GM21786 (cell line): ENCODE data around the gene UGT2B17.
"Not testable (repeated sequence)": the region's sequence is repeated elsewhere in the genome, so short reads cannot be mapped to it uniquely, and the experiment has no call there.

Source experiments
- ATAC-seq: cut with Tn5 transposase; IDR thresholded peaks from one replicate; pipeline ENCODE4 v1.9.1; 2021; ENCODE audit not compliant: unreplicated experiment

UGT2B17 gene

GRCh38 chr4:68576272-68577125 is at the start of gene UGT2B17:
UGT2B17 (minus strand) TSS chr4:68576322; CDS start chr4:68568484, 7,838 bp downstream.
- peak; percentile 81 for ATAC-seq

DNA sequence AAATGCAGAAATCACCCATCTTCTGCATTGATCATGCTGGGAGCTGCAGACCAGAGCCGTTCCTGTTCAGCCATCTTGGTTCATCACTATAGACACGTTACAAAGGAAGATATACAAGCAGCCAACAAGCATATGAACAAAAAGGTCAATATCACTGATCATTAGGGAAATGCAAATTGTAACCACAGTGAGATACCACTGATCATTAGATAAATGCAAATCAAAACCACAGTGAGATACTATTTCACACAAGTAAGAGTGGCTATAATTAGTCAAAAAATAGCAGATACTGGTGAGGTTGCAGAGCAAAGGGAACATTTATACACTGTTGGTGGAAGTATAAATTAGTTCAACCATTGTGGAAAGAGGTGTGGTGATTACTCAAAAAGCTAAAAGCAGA is 46.6 kb upstream of the UGT2B17 start:
- peak; percentile 58 for ATAC-seq

GRCh38 chr4:68617003-68617698 is 41.0 kb upstream of the UGT2B17 start:
- ATAC-seq: peak; percentile 72

- ATAC-seq: no peak
Observed at GRCh38 chr4:68615699-68616422, 39.7 kb upstream of the UGT2B17 start.

DNA sequence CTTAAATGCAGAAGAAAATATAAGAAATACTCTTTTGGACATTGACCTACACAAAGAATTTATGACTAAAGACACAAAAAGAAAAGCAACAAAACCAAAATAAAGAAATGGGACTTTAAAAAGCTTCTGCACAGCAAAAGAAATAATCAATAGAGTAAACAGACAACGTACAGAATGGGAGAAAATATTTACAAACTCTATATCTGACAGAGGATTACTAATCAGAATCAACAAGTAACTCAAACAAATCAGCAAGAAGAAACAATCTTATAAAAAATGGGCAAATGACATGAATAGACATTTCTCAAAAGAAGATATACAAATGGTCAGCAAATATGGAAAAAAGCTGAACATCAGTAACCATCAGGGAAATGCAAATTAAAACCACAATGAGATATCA is 37.6 kb upstream of the UGT2B17 start:
- ATAC-seq: no peak

- ATAC-seq: no peak
Observed at GRCh38 chr4:68606240-68606639, 30.1 kb upstream of the UGT2B17 start.

GRCh38 chr4:68599150-68599549 is 23.0 kb upstream of the UGT2B17 start:
- ATAC-seq: no peak

- ATAC-seq: no peak
Observed at GRCh38 chr4:68597482-68597881, 21.4 kb upstream of the UGT2B17 start.

DNA sequence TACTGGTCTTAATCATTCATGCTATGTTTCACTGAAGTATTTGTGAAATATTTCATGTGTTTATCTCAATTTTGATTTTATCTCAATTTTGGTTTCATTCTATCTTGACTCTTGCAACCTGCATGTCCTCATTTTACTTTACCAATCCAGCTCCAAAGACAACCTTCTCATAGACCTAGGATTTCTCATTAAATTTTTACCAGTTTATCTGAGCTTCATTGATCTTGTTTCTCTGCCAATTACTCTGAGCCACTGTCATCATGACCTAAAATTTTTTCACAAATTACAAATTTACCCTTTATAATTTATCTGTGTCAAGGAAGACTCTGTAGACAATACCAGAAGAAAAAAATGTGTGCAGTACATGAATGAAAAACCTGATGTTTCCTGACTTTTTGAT is 18.6 kb upstream of the UGT2B17 start:
- ATAC-seq: no peak

DNA sequence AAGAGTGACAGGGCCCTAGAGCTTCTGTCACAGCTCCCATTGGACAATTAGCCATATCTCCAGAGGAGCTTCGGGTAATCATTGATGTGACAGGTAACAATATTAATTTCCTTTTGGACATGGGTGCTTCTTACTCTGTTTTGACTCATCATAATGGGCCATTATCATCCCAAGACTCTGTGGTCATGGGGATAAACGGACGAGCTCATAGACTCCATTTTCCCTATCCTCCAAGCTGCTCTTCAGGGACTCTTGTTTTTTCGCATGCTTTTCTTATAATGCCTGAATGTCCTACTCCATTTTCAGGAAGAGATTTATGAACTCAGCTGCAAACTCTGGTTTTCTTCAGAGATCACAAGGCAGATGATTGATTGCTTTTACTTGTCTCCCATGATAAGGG is 17.0 kb upstream of the UGT2B17 start:
- no peak for ATAC-seq

- peak; percentile 80 for ATAC-seq
Observed at GRCh38 chr4:68592673-68593072, 16.6 kb upstream of the UGT2B17 start.

GRCh38 chr4:68591204-68591603 is 15.1 kb upstream of the UGT2B17 start:
- no peak for ATAC-seq

GRCh38 chr4:68589790-68590189 is 13.7 kb upstream of the UGT2B17 start:
- ATAC-seq: no peak

DNA sequence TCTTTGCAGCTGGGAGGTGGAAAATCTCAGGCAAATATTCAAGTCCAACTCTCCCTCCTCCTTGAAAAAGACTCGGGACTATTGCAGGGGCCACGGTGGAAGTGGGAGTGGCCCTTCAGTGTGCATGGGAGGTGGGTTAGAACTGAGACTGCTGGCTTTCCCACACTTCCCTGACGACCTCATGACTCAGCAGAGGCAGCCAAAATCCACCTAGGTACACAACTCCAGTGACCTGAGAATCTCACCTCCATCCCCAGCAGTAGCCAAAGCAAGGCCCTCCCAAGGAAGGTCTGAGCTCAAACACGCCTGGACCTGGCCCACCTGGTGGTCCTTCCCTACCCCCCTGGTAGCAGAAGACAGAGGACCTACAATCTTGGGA is 6.2 kb upstream of the UGT2B17 start:
- no peak for ATAC-seq

GRCh38 chr4:68581383-68582338 is 5.5 kb upstream of the UGT2B17 start:
- ATAC-seq: no peak

DNA sequence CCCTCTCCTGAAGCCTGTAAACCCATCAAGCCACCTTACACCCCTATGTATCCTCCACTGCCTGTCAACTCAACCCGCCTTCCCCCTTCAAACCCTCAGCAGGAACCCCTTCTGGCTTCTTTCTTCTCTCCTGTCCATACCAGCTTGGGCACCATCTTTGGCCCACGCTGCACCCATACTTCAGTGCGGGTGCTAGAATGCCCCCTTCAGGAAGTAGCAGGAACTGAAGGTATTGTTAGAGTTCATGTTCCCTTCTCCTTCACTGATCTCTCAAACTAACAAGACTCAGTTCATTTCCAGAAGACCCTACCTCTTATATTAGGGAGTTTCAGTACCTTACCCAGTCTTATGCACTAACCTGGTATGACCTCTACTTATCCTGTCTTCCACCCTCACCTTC is 1.5 kb upstream of the UGT2B17 start:
- ATAC-seq: no peak

- not testable (repeated sequence) for ATAC-seq
Observed at GRCh38 chr4:68575636-68576035, 486 bp downstream of the UGT2B17 start.

GRCh38 chr4:68575081-68575480 is 1.0 kb downstream of the UGT2B17 start:
- no peak for ATAC-seq

GRCh38 chr4:68572653-68573170 is 3.4 kb downstream of the UGT2B17 start:
- no peak for ATAC-seq

- ATAC-seq: peak; percentile 31
Observed at GRCh38 chr4:68570122-68570507, 6.0 kb downstream of the UGT2B17 start.
